ENCODE results near the gene IMMP2L.
A peak's percentile ranks its signal among the peaks of the same experiment; 100 is the strongest.
"Not testable (repeated sequence)": the region's sequence is repeated elsewhere in the genome, so short reads cannot be mapped to it uniquely, and the experiment has no call there.

Gene IMMP2L

DNA sequence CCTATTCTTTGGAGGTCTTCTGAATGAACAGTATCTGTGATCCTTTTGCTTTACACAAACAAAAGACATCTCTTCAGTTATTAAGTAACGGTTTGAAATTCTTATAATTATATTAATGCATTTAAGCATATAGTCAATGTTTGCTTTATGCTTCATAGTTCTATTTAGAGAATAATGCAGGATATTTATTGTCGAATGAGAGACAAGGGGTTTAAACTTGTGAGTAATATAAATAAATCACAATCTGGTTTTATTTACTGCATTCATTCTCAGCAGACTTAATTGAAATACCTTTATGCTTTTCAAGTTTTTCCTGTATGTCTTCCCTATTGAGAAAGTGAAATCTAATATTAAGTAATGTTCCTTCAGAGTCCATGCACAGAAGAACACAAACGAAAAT lies 620.9 kb downstream of the IMMP2L start:
- no peaks in the 10 kb centered on the region for H3K27me3 ChIP-seq (ENCODE audit: control insufficient read depth in 5 of 5, insufficient read depth in 4 of 5, low read length in 5 of 5)
- H3K9me3 ChIP-seq (ENCODE audit: control insufficient read depth in 5 of 5, low read length in 5 of 5): no peaks in the 10 kb centered on the region
- no peak overlapping the region for H3K27ac ChIP-seq (ENCODE audit: low read depth, low read length)
- H3K4me3 ChIP-seq (ENCODE audit: low read depth in 1 of 5, low read length in 5 of 5): no peak overlapping the region
- H3K36me3 ChIP-seq (ENCODE audit: control insufficient read depth in 5 of 5, insufficient read depth in 5 of 5, low read length in 5 of 5): no peaks in the 10 kb centered on the region
- no peak overlapping the region for H3K9ac ChIP-seq (ENCODE audit: low read length in 5 of 5)
- H3K4me1 ChIP-seq (ENCODE audit: control insufficient read depth in 5 of 5, insufficient read depth in 5 of 5, low read length in 5 of 5): peaks cover 0 to 10% (median 3%) of the 10 kb centered on the region in 5 donors

DNA sequence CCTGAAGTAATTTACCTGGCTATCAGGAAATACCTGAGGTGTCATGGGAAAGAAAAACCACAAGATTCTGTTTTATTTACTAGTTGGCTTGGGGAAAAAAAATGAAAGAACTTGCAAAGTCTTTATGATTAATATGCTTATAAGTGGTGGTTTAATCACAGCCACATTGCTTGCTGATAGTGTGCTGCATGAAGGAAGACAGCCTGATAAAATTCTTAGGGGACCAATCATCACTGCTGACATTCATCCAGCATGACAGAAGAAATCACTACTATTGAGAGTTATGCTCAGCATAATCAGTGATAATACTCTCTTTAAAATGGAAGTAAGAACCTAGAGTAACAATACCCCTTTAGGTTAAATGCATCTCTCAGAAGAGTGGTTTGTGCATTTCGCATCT lies 621.5 kb downstream of the IMMP2L start:
- no peaks in the 10 kb centered on the region for H3K27me3 ChIP-seq (ENCODE audit: control insufficient read depth in 5 of 5, insufficient read depth in 4 of 5, low read length in 5 of 5)
- peaks cover 0 to 10% (median 3%) of the 10 kb centered on the region in 5 donors for H3K4me1 ChIP-seq (ENCODE audit: control insufficient read depth in 5 of 5, insufficient read depth in 5 of 5, low read length in 5 of 5)
- no peaks in the 10 kb centered on the region for H3K9me3 ChIP-seq (ENCODE audit: control insufficient read depth in 5 of 5, low read length in 5 of 5)
- no peak overlapping the region for H3K4me3 ChIP-seq (ENCODE audit: low read depth in 1 of 5, low read length in 5 of 5)
- no peak overlapping the region for H3K27ac ChIP-seq (ENCODE audit: low read depth, low read length)
- H3K9ac ChIP-seq (ENCODE audit: low read length in 5 of 5): no peak overlapping the region
- H3K36me3 ChIP-seq (ENCODE audit: control insufficient read depth in 5 of 5, insufficient read depth in 5 of 5, low read length in 5 of 5): no peaks in the 10 kb centered on the region

DNA sequence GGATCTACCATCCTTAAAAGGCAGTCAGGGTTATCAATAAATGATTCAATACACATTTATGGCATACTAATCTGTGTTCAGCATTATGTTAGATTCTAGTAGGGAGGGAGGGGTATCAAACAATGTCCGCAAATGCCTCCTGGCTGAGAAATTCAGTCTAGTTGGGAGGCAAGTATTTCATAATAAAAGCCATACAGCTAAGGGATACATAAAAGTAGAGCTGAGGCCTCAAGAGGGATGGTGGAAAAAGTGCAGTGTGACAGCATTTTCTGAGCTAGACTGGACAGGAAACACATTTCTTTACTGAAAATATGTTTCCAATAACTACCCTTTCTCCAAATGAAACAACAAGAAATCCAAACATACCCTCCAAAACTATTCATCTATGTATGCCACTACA lies 624.1 kb downstream of the IMMP2L start:
- Histone ChIP-seq H3K4me1 (ENCODE audit: control insufficient read depth in 5 of 5, insufficient read depth in 5 of 5, low read length in 5 of 5) (peaks cover 0 to 6% (median 3%) of the 10 kb centered on the region in 5 donors), H3K9ac (ENCODE audit: low read length in 5 of 5) (no peak overlapping the region), H3K9me3 (ENCODE audit: control insufficient read depth in 5 of 5, low read length in 5 of 5) (no peaks in the 10 kb centered on the region), H3K27ac (ENCODE audit: low read depth, low read length) (no peak overlapping the region), H3K27me3 (ENCODE audit: control insufficient read depth in 5 of 5, insufficient read depth in 4 of 5, low read length in 5 of 5) (no peaks in the 10 kb centered on the region), H3K36me3 (ENCODE audit: control insufficient read depth in 5 of 5, insufficient read depth in 5 of 5, low read length in 5 of 5) (no peaks in the 10 kb centered on the region), H3K4me3 (ENCODE audit: low read depth in 1 of 5, low read length in 5 of 5) (no peak overlapping the region)

DNA sequence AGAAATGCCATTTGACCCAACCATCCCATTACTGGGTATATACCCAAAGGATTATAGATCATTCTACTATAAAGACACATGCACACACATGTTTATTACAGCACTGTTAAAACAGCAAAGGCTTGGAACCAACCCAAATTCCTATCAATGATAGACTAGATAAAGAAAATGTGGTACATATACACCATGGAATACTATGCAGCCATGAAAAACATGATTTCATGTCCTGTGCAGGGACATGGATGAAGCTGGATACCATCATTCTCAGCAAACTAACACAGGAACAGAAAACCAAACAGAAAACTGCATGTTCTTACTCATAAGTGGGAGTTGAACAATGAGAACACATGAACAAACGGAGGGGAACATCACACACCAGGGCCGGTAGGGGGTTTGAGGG lies 625.6 kb downstream of the IMMP2L start:
- H3K4me1 ChIP-seq (ENCODE audit: control insufficient read depth in 5 of 5, insufficient read depth in 5 of 5, low read length in 5 of 5); H3K9ac ChIP-seq (ENCODE audit: low read length in 5 of 5); H3K9me3 ChIP-seq (ENCODE audit: control insufficient read depth in 5 of 5, low read length in 5 of 5); H3K27ac ChIP-seq (ENCODE audit: low read depth, low read length); H3K4me3 ChIP-seq (ENCODE audit: low read depth in 1 of 5, low read length in 5 of 5); H3K27me3 ChIP-seq (ENCODE audit: control insufficient read depth in 5 of 5, insufficient read depth in 4 of 5, low read length in 5 of 5); H3K36me3 ChIP-seq (ENCODE audit: control insufficient read depth in 5 of 5, insufficient read depth in 5 of 5, low read length in 5 of 5): not testable (repeated sequence)

- Histone ChIP-seq H3K4me1 (ENCODE audit: control insufficient read depth in 5 of 5, insufficient read depth in 5 of 5, low read length in 5 of 5) (no peaks in the 10 kb centered on the region), H3K27me3 (ENCODE audit: control insufficient read depth in 5 of 5, insufficient read depth in 4 of 5, low read length in 5 of 5) (no peaks in the 10 kb centered on the region), H3K9me3 (ENCODE audit: control insufficient read depth in 5 of 5, low read length in 5 of 5) (no peaks in the 10 kb centered on the region), H3K4me3 (ENCODE audit: low read depth in 1 of 5, low read length in 5 of 5) (no peak overlapping the region), H3K36me3 (ENCODE audit: control insufficient read depth in 5 of 5, insufficient read depth in 5 of 5, low read length in 5 of 5) (no peaks in the 10 kb centered on the region), H3K9ac (ENCODE audit: low read length in 5 of 5) (no peak overlapping the region), H3K27ac (ENCODE audit: low read depth, low read length) (no peak overlapping the region)
Measured at GRCh38 chr7:110929480-110930249, 632.6 kb downstream of the IMMP2L start.

DNA sequence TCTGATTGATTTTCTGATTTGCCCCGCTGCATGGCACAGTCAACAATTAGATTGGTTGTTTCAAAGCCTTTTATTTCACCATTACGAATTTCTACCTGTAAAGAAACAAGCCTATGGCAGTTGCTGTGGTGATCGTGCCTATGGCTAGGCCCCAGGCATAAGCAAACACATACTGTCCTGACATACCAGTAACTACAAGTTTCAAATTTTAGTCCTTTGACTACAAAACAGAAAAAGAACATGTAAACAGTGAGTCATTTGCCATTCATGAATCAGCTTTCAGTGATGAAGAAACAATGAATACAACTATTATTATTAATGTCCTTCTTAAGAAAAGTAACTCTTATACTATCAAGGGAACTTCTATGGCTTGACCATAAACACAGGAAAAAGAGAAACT lies 639.4 kb downstream of the IMMP2L start:
- H3K36me3 ChIP-seq (ENCODE audit: control insufficient read depth in 5 of 5, insufficient read depth in 5 of 5, low read length in 5 of 5): no peaks in the 10 kb centered on the region
- no peak overlapping the region for H3K9ac ChIP-seq (ENCODE audit: low read length in 5 of 5)
- H3K4me1 ChIP-seq (ENCODE audit: control insufficient read depth in 5 of 5, insufficient read depth in 5 of 5, low read length in 5 of 5): peaks cover 0 to 15% (median 7%) of the 10 kb centered on the region in 5 donors
- no peaks in the 10 kb centered on the region for H3K27me3 ChIP-seq (ENCODE audit: control insufficient read depth in 5 of 5, insufficient read depth in 4 of 5, low read length in 5 of 5)
- H3K9me3 ChIP-seq (ENCODE audit: control insufficient read depth in 5 of 5, low read length in 5 of 5): no peaks in the 10 kb centered on the region
- H3K27ac ChIP-seq (ENCODE audit: low read depth, low read length): no peak overlapping the region
- no peak overlapping the region for H3K4me3 ChIP-seq (ENCODE audit: low read depth in 1 of 5, low read length in 5 of 5)

GRCh38 chr7:110921595-110922151 lies 640.6 kb downstream of the IMMP2L start:
- Histone ChIP-seq H3K27ac (ENCODE audit: low read depth, low read length) (no peak overlapping the region), H3K9ac (ENCODE audit: low read length in 5 of 5) (peak overlapping the region in 1 of 5 donors; percentile 42), H3K9me3 (ENCODE audit: control insufficient read depth in 5 of 5, low read length in 5 of 5) (no peaks in the 10 kb centered on the region), H3K4me1 (ENCODE audit: control insufficient read depth in 5 of 5, insufficient read depth in 5 of 5, low read length in 5 of 5) (peaks cover 0 to 27% (median 7%) of the 10 kb centered on the region in 5 donors), H3K27me3 (ENCODE audit: control insufficient read depth in 5 of 5, insufficient read depth in 4 of 5, low read length in 5 of 5) (no peaks in the 10 kb centered on the region), H3K36me3 (ENCODE audit: control insufficient read depth in 5 of 5, insufficient read depth in 5 of 5, low read length in 5 of 5) (no peaks in the 10 kb centered on the region), H3K4me3 (ENCODE audit: low read depth in 1 of 5, low read length in 5 of 5) (no peak overlapping the region)

DNA sequence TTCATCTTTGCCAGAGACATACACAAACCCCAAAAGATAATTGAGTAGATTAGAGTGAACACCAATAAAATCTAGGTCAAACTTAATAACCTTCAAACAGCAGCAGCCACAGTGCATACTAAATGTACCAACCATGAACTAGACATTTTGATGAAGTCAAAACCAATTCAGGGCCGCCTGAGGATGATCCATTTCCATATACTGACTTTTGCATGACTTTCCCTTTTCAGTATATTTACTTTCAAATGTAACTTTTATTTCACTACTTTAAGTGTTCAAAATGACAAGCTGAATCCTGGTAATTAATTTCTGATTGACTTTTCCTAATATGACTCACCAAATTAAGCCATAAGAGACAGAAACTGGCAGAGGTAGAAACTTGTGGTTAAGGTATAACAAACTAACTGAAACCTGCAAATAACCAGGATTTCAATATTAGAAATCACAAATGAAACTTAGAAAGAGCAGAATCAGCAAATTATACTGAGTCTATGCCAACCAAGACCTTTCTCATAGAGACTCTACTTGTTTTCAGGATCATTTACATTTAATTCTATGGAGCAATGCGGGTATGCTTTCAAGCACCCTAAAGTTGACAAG lies 643.2 kb downstream of the IMMP2L start:
- peaks cover 0 to 27% (median 7%) of the 10 kb centered on the region in 5 donors for H3K4me1 ChIP-seq (ENCODE audit: control insufficient read depth in 5 of 5, insufficient read depth in 5 of 5, low read length in 5 of 5)
- no peak overlapping the region for H3K27ac ChIP-seq (ENCODE audit: low read depth, low read length)
- no peak overlapping the region for H3K9ac ChIP-seq (ENCODE audit: low read length in 5 of 5)
- no peaks in the 10 kb centered on the region for H3K9me3 ChIP-seq (ENCODE audit: control insufficient read depth in 5 of 5, low read length in 5 of 5)
- no peak overlapping the region for H3K4me3 ChIP-seq (ENCODE audit: low read depth in 1 of 5, low read length in 5 of 5)
- H3K27me3 ChIP-seq (ENCODE audit: control insufficient read depth in 5 of 5, insufficient read depth in 4 of 5, low read length in 5 of 5): no peaks in the 10 kb centered on the region
- no peaks in the 10 kb centered on the region for H3K36me3 ChIP-seq (ENCODE audit: control insufficient read depth in 5 of 5, insufficient read depth in 5 of 5, low read length in 5 of 5)

- Histone ChIP-seq H3K27ac (ENCODE audit: low read depth, low read length) (no peak overlapping the region), H3K27me3 (ENCODE audit: control insufficient read depth in 5 of 5, insufficient read depth in 4 of 5, low read length in 5 of 5) (no peaks in the 10 kb centered on the region), H3K9me3 (ENCODE audit: control insufficient read depth in 5 of 5, low read length in 5 of 5) (no peaks in the 10 kb centered on the region), H3K36me3 (ENCODE audit: control insufficient read depth in 5 of 5, insufficient read depth in 5 of 5, low read length in 5 of 5) (no peaks in the 10 kb centered on the region), H3K9ac (ENCODE audit: low read length in 5 of 5) (no peak overlapping the region), H3K4me3 (ENCODE audit: low read depth in 1 of 5, low read length in 5 of 5) (no peak overlapping the region), H3K4me1 (ENCODE audit: control insufficient read depth in 5 of 5, insufficient read depth in 5 of 5, low read length in 5 of 5) (peaks cover 0 to 14% (median 4%) of the 10 kb centered on the region in 5 donors)
Measured at GRCh38 chr7:110914263-110914662, 648.0 kb downstream of the IMMP2L start.

DNA sequence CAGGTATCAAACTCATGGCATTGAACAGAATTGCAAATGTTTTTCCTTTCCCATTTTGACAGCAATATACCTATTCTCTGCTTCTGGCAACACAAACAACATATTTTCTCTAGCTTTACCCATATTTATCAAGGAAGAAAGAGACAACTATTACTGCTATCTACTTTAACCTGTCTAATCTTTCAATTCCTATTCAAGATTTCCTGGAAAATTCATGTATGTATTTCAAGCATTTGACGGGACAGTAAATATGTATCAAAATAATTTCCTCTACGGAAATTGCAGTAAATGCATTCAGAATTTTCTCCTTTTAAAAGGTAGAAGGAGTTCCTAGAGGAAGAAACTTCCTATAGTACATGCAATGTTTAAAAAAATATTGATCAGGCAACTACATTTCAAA lies 650.7 kb downstream of the IMMP2L start:
- Histone ChIP-seq H3K4me1 (ENCODE audit: control insufficient read depth in 5 of 5, insufficient read depth in 5 of 5, low read length in 5 of 5) (no peaks in the 10 kb centered on the region), H3K27me3 (ENCODE audit: control insufficient read depth in 5 of 5, insufficient read depth in 4 of 5, low read length in 5 of 5) (no peaks in the 10 kb centered on the region), H3K36me3 (ENCODE audit: control insufficient read depth in 5 of 5, insufficient read depth in 5 of 5, low read length in 5 of 5) (no peaks in the 10 kb centered on the region), H3K9ac (ENCODE audit: low read length in 5 of 5) (no peak overlapping the region), H3K4me3 (ENCODE audit: low read depth in 1 of 5, low read length in 5 of 5) (no peak overlapping the region), H3K27ac (ENCODE audit: low read depth, low read length) (no peak overlapping the region), H3K9me3 (ENCODE audit: control insufficient read depth in 5 of 5, low read length in 5 of 5) (no peaks in the 10 kb centered on the region)
